Smooth muscle cell of the coronary artery (primary cell): ENCODE data around the gene LGSN. TPM values are rescaled to one million over a fixed set of nuclear protein-coding genes. Genes with fewer than 3 reads are reported as not detected.

Source experiments
- total RNA-seq: library from RNA; depleted of rRNA; stranded (reverse); fragments of >200 nt; gene quantifications from 2 replicates; pipeline ENCODE4 v1.2.3, GENCODE V29; 2014; ENCODE audit warnings: low replicate concordance

Gene LGSN
- total RNA-seq, result not detected in 2 replicates

DNA sequence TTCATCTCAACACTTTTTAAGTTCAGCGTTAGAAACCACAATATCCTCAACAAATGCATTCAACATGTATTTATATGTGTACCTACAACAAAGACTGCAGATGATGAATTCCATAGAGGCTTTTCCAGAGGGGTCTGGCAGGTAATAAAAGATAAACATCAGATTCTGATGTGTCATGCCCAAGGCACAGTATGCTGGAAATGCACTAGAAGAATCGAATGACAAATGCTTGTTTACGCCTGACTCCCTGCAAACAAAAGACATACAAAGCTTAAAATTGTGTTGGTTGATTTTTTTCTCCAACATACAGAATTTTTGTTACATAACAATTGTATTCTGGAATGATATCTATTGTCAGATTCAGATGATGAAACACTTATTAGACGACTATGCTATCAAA, at the start of gene LGSN:
TSS of gene LGSN (minus strand) at position 45 of the 400 bp plus-strand sequence. CDS start at position 5, 40 bp downstream.

Other genes starting within 250 kb of the LGSN start
- gene FKBP1C, start 108.5 kb downstream of the LGSN start, total RNA-seq, result 0.23 TPM in 1 of 2 replicates, not detected in the other